Peyer's patch (tissue), 4 donors: Measurements from ENCODE around the gene PTTG1IP. TPM values are rescaled to one million over a fixed set of nuclear protein-coding genes. Genes with fewer than 3 reads are reported as not detected.
A peak's percentile ranks its signal among the peaks of the same experiment; 100 is the strongest.
"Not testable (repeated sequence)": the region's sequence is repeated elsewhere in the genome, so short reads cannot be mapped to it uniquely, and the experiment has no call there.

ENCODE experiments used
- DNase-seq, 3 donors: peaks; one replicate each; pipeline ENCODE4 v3.0.0-alpha.2; 2017 to 2019
- H3K27ac ChIP-seq, 4 donors: fragments of 200-600 bp; sonication (generic); one replicate each; pipeline ENCODE4 v1.5.1; 2016 to 2019
- H3K27me3 ChIP-seq, 2 donors: fragments of 200-600 bp; sonication (generic); one replicate each; pipeline ENCODE4 v1.5.1; 2019
- H3K36me3 ChIP-seq, 3 donors: fragments of 200-600 bp; sonication (generic); one replicate each; pipeline ENCODE4 v1.5.1; 2016 to 2019
- H3K4me1 ChIP-seq, 4 donors: fragments of 200-600 bp; sonication (generic); one replicate each; pipeline ENCODE4 v1.5.1; 2016 to 2019
- H3K4me3 ChIP-seq, 4 donors: fragments of 200-600 bp; sonication (generic); 1 replicate in 3 of 4; 2 replicates in 1 of 4; pipeline ENCODE4 v1.5.1; 2016 to 2019; ENCODE audit warnings: mild to moderate bottlenecking in 1 of 4
- H3K9me3 ChIP-seq, 4 donors: fragments of 200-600 bp; sonication (generic); one replicate each; pipeline ENCODE4 v1.5.1; 2016 to 2019; ENCODE audit warnings: mild to moderate bottlenecking in 1 of 4
- CTCF ChIP-seq, 6 experiments: fragments of 450-650 bp in 4 of 6; fragments of 200-600 bp in 2 of 6; sonication (generic) in 1 of 6; IDR thresholded peaks; one replicate each; pipeline ENCODE4 v1.5.1; 2017 to 2019; ENCODE audit warnings: antibody characterized with exemption in 6 of 6, mild to moderate bottlenecking in 3 of 6, moderate library complexity in 1 of 6
- POLR2A ChIP-seq, 2 donors: fragments of 450-650 bp; IDR thresholded peaks; one replicate each; pipeline ENCODE4 v1.5.1; 2017; ENCODE audit warnings: antibody characterized with exemption in 2 of 2, mild to moderate bottlenecking in 2 of 2, moderate library complexity in 2 of 2
- total RNA-seq, 4 donors: library from RNA; depleted of rRNA; stranded (reverse); fragments of >200 nt; gene quantifications; one replicate each; pipeline ENCODE4 v1.1.0, GENCODE V29; 2016

The PTTG1IP gene
- total RNA-seq, 4 donors from 2014 or later: 69.3 to 495 (median 390) TPM

GRCh38 chr21:44835647-44835973 lies 37.9 kb downstream of the PTTG1IP start:
- no peaks in the 10 kb centered on the region for H3K36me3 ChIP-seq
- H3K9me3 ChIP-seq: no peaks in the 10 kb centered on the region
- no peak for DNase-seq
- H3K27ac ChIP-seq: no peak overlapping the region
- TF ChIP-seq CTCF (IDR thresholded peaks at IDR 0.05): no peak
- no peak for TF ChIP-seq POLR2A (IDR thresholded peaks at IDR 0.05)
- no peaks in the 10 kb centered on the region for H3K4me1 ChIP-seq
- no peaks in the 10 kb centered on the region for H3K27me3 ChIP-seq
- H3K4me3 ChIP-seq: no peak overlapping the region

- H3K27me3 ChIP-seq: no peaks in the 10 kb centered on the region
- H3K4me3 ChIP-seq: no peak overlapping the region
- peak in 2 of 3 donors; percentile 8 to 51 for DNase-seq
- H3K36me3 ChIP-seq: no peaks in the 10 kb centered on the region
- TF ChIP-seq CTCF (IDR thresholded peaks at IDR 0.05): no peak
- TF ChIP-seq POLR2A (IDR thresholded peaks at IDR 0.05): no peak
- H3K27ac ChIP-seq: no peak overlapping the region
- H3K4me1 ChIP-seq: no peaks in the 10 kb centered on the region
- H3K9me3 ChIP-seq: no peaks in the 10 kb centered on the region
Observed at GRCh38 chr21:44834951-44835646, 38.4 kb downstream of the PTTG1IP start.

GRCh38 chr21:44834231-44834950 lies 39.1 kb downstream of the PTTG1IP start:
- peak in 1 of 3 donors; percentile 6 for DNase-seq
- no peak for TF ChIP-seq CTCF (IDR thresholded peaks at IDR 0.05)
- TF ChIP-seq POLR2A (IDR thresholded peaks at IDR 0.05): no peak

GRCh38 chr21:44833663-44834062 lies 39.8 kb downstream of the PTTG1IP start:
- Histone ChIP-seq H3K27ac (no peak overlapping the region), H3K27me3 (no peaks in the 10 kb centered on the region), H3K4me1 (no peaks in the 10 kb centered on the region), H3K4me3 (no peak overlapping the region), H3K36me3 (no peaks in the 10 kb centered on the region), H3K9me3 (no peaks in the 10 kb centered on the region)
- no peak for DNase-seq
- TF ChIP-seq CTCF (IDR thresholded peaks at IDR 0.05) (no peak), POLR2A (IDR thresholded peaks at IDR 0.05) (no peak)

More at GRCh38 chr21:44834231-44834950, 39.1 kb downstream of the PTTG1IP start:
- H3K27ac ChIP-seq: no peak overlapping the region
- H3K27me3 ChIP-seq: no peaks in the 10 kb centered on the region
- no peaks in the 10 kb centered on the region for H3K4me1 ChIP-seq
- no peaks in the 10 kb centered on the region for H3K36me3 ChIP-seq
- no peak overlapping the region for H3K4me3 ChIP-seq
- no peaks in the 10 kb centered on the region for H3K9me3 ChIP-seq

GRCh38 chr21:44832516-44833255 lies 40.8 kb downstream of the PTTG1IP start:
- H3K9me3 ChIP-seq, H3K4me3 ChIP-seq, H3K27ac ChIP-seq, H3K27me3 ChIP-seq, H3K36me3 ChIP-seq, H3K4me1 ChIP-seq: not testable (repeated sequence)
- DNase-seq: peak in 1 of 3 donors; percentile 22
